D721Med (cell line): ENCODE data around the gene DPRX.

Source experiments
- DNase-seq: peaks from one replicate; pipeline ENCODE4 v3.0.0; 2011; ENCODE audit warnings: low spot score; ENCODE audit not compliant: insufficient read length
- FAIRE-seq: peaks from 2 replicates; lab custom pipeline; 2011; peaks lifted over from hg19 to GRCh38; lab: Jason Lieb, UNC
- TF ChIP-seq, protein P1 (sequence below): IDR thresholded peaks from 2 replicates; pipeline ENCODE4 v1.5.1; 2012; ENCODE audit warnings: mild to moderate bottlenecking, control low read depth; ENCODE audit not compliant: insufficient read depth; ENCODE audit errors: missing control alignments

The DPRX gene

DNA sequence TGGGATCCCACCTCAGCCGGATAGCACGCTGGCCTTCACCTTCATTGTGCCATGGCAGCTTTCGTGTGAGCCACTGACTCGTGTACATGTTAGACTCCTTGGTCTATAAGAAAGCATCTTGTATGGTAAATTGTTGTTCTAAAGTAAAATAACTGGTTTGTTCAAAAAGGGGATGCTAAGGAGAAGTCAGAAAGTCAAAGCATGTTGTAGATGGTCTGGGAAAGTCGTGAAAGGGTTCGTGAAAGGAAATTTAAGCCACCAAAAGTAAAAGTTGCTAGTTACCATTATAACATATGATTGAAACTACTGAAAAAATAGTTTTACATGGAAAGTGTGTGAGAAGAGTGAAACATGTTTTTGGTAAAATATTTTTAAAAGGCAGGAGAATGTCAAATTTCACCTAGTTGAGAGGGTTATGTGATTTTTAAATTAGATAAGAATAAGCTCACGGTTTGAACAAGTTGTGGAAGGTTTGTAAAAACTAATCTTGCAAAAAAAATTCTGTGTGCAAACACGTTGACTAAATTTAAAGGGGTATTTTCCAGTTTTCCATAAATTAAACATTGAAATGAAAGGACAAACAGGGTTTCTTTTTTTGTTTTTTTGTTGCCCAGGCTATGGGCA, 23.4 kb downstream of the DPRX start:
- FAIRE-seq (no peak), DNase-seq (no peak)
- TF ChIP-seq, protein P1, sequence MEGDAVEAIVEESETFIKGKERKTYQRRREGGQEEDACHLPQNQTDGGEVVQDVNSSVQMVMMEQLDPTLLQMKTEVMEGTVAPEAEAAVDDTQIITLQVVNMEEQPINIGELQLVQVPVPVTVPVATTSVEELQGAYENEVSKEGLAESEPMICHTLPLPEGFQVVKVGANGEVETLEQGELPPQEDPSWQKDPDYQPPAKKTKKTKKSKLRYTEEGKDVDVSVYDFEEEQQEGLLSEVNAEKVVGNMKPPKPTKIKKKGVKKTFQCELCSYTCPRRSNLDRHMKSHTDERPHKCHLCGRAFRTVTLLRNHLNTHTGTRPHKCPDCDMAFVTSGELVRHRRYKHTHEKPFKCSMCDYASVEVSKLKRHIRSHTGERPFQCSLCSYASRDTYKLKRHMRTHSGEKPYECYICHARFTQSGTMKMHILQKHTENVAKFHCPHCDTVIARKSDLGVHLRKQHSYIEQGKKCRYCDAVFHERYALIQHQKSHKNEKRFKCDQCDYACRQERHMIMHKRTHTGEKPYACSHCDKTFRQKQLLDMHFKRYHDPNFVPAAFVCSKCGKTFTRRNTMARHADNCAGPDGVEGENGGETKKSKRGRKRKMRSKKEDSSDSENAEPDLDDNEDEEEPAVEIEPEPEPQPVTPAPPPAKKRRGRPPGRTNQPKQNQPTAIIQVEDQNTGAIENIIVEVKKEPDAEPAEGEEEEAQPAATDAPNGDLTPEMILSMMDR: no peak

DNA sequence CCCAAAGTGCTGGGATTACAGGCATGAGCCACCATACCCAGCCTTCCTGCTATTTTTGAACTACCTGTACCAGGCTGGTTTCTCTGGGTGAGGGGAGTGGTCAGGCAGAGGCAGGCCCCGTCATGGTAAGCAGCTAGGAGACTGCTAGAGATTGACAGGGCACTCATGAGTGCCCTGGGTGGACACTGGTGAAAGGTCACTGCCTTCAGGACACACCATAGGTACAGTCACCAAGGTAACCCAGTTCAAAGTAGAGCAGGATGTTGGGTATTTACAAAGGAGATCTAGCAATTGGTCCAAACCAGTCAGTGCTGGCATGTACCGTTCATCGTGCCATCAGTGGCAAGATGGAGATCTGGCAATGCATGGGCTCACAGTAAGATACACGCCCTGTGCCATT, 25.5 kb downstream of the DPRX start:
- DNase-seq (no peak), FAIRE-seq (no peak)
- TF ChIP-seq, protein P1: no peak

DNA sequence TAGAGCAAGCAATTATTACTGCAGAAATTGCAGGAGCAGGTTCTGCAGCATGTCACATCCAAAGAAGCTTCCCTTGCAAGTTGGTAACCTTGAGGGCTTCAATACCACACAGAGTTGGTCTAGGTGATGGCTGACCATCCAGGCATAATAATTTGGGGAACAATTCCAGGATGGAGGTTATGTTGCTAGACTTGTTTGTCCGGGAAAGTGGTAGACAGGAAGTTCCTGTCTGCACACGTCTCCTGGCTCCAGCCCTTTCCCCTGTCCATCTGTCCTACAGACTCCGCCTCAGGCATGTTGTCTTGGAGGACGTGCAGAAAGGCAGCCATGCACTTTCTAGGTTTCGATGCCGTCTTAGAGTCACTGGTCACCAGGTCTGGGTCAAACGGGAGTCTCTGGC, 26.0 kb downstream of the DPRX start:
- FAIRE-seq (no peak), DNase-seq (no peak)
- TF ChIP-seq, protein P1: no peak

DNA sequence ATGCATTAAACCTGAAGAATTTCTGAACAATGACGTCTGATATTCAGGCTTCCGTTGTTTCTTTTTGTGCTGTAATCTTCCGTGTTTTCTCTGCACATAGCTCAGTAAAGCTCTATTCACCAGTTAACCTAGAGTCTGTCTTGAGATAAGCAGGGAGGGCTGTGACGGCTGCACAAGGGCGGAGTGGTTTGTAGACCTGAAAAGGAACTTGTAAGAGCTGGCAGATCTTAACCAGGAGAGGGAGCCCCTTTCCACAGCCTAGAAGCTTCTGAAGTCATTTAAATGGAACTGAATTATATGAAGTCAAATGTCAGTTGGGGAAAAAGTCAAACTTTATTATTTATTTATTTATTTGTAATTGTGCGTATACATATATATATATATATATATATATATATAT, 27.5 kb downstream of the DPRX start:
- TF ChIP-seq, protein P1: no peak
- no peak for FAIRE-seq

DNA sequence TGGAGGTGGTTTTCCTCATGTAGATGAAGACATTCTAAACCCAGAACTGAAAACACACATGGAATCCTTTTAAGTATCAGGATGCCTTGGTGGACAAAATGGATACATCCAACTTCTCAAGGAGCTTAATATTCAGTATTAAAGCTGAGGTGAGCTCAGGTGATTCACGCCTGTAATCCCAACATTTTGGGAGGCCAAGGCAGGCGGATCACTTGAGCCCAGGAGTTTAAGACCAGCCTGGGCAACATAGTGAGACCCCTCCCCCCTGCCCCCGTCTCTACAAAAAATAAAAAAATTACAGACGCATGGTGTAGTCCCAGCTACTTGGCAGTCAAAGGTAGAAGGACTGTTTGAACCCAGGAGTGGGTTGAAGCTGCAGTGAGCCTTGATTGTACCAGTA, 28.8 kb downstream of the DPRX start:
- FAIRE-seq (no peak), DNase-seq (no peak)
- TF ChIP-seq, protein P1: no peak

More for the DNA sequence above, 27.5 kb downstream of the DPRX start:
- no peak for DNase-seq

DNA sequence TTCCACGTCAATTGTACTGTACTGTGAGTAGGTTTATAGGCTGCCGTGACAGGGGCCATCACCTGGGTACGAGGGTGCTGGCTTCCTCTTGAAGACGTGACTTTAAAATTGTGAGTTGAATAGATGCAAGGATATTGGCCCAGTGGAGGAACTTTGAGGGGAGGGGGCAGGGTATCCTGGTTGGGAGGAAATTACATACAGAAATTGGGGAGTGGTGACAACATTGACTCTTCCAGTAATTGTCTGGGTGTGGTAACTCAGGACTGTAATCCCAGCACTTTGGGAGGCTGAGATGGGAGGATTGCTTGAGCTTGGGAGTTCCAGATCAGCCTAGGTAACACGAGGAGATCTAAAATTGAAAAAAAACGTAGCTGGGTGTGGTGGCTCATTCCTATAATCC, 30.4 kb downstream of the DPRX start:
- DNase-seq: no peak
- TF ChIP-seq, protein P1: no peak
- FAIRE-seq: no peak

DNA sequence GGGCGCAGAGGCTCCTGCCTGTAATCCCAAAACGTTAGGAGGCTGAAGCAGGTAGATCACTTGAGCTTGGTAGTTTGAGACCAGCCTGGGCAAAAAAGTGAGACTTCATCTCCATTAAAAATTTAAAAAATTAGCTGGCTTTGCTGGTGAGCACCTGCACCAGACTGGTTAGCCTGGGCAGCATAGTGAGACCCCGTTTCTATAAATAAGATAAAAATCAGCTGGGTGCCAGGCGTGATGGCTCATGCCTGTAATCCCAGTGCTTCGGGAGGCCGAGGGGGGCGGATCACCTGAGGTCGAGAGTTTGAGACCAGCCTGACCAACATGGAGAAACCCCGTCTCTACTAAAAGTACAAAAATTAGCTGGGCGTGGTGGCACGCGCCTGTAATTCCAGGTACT, 32.4 kb downstream of the DPRX start:
- TF ChIP-seq, protein P1: no peak
- no peak for DNase-seq
- FAIRE-seq: no peak
